ENCODE data around the gene PTER. TPM values are rescaled to one million over a fixed set of nuclear protein-coding genes. Genes with fewer than 3 reads are reported as not detected.

Gene PTER
- total and polyA plus RNA-seq, 2 of the 13 experiments (the other 11 are each of a cell fraction or from before 2014, with no cell fraction given), result 6.1 to 6.6 TPM

- TF ChIP-seq PAXIP1 (CRISPR knock-in tag; conservative IDR thresholded peaks at IDR 0.05), result no peak
Observed at GRCh38 chr10:16423599-16423998, 13.2 kb upstream of the PTER start (continued).

DNA sequence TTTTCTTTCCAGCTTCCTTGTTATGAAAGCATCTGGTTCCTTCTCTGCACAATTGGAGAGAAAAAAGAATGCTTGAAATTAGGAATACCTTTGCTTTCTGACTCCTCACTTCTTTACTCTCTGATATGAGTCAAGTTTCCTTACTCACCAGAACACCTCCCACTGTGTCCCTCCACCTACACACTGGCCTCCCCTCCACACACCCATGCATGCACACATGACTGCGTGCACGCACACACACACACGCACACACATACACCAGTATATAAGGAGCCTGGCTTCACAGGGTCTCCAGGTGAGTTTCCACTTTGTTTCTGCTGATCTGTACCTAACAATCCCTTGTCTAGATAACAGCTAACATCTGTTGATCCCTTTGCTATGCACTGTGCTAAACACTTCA, 11.4 kb upstream of the PTER start:
- intact Hi-C loops (cut with micrococcal nuclease; ENCODE audit: unreplicated experiment) (no loop called here), in situ Hi-C loops (cut with HindIII; ENCODE audit: extremely low pct_ligation_motif_present, low pct_unique_long_range_greater_than_20kb) (no loop called here)
- Histone ChIP-seq H3K4me3 (replicated peaks in 1 of 3; ENCODE audit: insufficient read depth in 1 of 3, low read depth in 2 of 3, low read length in 3 of 3) (no peak overlapping the region), H4K20me1 (ENCODE audit: insufficient read depth, low read length) (no peaks in the 10 kb centered on the region), H3K36me3 (replicated peaks in 1 of 2; ENCODE audit: control insufficient read depth in 1 of 2, insufficient read depth in 2 of 2, low read length in 2 of 2) (no peaks in the 10 kb centered on the region), H3K4me2 (ENCODE audit: low read depth, low read length) (no peak overlapping the region), H3K27me3 (ENCODE audit: control insufficient read depth in 1 of 2, insufficient read depth in 2 of 2, low read length in 2 of 2) (peaks cover 0 to 3% of the 10 kb centered on the region in 2 experiments; a peak in 1 of 5 replicates), H3K79me2 (ENCODE audit: insufficient read depth, low read length) (no peaks in the 10 kb centered on the region), H3K27ac (ENCODE audit: extremely low read length, insufficient read depth, low read length) (no peak overlapping the region), H2AFZ (ENCODE audit: low read length) (no peak overlapping the region), H3K4me1 (ENCODE audit: insufficient read depth, low read length) (no peaks in the 10 kb centered on the region), H3K9me3 (ENCODE audit: low read length) (no peaks in the 10 kb centered on the region), H3K9ac (ENCODE audit: insufficient read depth, low read depth, low read length) (no peak overlapping the region)
- ATAC-seq (no peak), FAIRE-seq (no peak), DNase-seq (ENCODE audit: low spot score) (no peak)
- WGBS (ENCODE audit: low lambda C conversion rate), result 19% methylated on average over 3 of the region's 3 CpGs
- ChIA-PET POLR2A (no interaction called here), CTCF (ENCODE audit: low intra/inter-chr PET ratio, low total read pairs) (no interaction called here)
- BruUV-seq (replicated peaks), result no TSS peak
- TF ChIP-seq ZSCAN21 (CRISPR knock-in tag; IDR thresholded peaks at IDR 0.05; ENCODE audit: borderline replicate concordance) (no peak), ZNF496 (CRISPR knock-in tag; IDR thresholded peaks at IDR 0.05; ENCODE audit: insufficient replicate concordance) (no peak), RERE (CRISPR knock-in tag; IDR thresholded peaks at IDR 0.05; ENCODE audit: low read depth) (no peak), SMAD1 (CRISPR knock-in tag; IDR thresholded peaks at IDR 0.05; ENCODE audit: borderline replicate concordance, low read depth) (no peak), SUZ12 (IDR thresholded peaks at IDR 0.05; ENCODE audit: low read depth, low read length) (no peak), KLF9 (CRISPR knock-in tag; IDR thresholded peaks at IDR 0.05; ENCODE audit: low read depth) (no peak)
- TF ChIP-seq, protein P1, sequence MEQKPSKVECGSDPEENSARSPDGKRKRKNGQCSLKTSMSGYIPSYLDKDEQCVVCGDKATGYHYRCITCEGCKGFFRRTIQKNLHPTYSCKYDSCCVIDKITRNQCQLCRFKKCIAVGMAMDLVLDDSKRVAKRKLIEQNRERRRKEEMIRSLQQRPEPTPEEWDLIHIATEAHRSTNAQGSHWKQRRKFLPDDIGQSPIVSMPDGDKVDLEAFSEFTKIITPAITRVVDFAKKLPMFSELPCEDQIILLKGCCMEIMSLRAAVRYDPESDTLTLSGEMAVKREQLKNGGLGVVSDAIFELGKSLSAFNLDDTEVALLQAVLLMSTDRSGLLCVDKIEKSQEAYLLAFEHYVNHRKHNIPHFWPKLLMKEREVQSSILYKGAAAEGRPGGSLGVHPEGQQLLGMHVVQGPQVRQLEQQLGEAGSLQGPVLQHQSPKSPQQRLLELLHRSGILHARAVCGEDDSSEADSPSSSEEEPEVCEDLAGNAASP (CRISPR knock-in tag; IDR thresholded peaks at IDR 0.05; ENCODE audit: borderline replicate concordance), result no peak
